ENCODE results near the gene NTNG2. TPM values are rescaled to one million over a fixed set of nuclear protein-coding genes. Genes with fewer than 3 reads are reported as not detected.

Gene NTNG2
- total and polyA plus RNA-seq, 2 of the 13 experiments (the other 11 are each of a cell fraction or from before 2014, with no cell fraction given) = 0.02 to 0.36 TPM

DNA sequence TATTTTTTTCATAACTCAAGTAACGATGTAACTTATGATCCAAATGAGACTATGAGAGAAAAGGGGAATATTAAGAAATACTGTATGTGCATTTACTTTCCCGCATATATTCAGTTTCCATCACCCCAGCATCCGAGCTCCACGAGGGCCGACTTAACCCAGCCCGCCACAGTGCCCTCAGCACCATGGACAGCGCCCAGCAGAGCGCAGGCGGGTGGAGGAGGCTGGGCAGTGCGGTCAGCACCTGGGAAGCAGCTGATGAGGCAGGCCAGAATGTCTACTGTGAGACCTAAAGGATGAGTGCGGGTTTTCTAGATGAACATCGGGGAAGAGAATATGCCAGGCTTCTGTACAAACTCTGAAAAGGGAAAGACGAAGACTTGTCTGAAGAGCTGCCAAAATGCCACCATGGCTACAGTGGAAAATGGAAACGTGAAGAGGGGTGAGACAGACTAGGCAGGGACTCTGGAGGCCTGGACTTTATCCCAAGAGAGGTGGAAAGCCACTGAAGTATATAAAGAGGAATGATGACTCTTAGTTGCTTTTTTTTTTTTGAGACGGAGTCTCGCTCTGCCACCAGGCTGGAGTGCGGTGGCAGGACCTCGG lies 47.7 kb upstream of the NTNG2 start (continued):
- TF ChIP-seq, protein P1, sequence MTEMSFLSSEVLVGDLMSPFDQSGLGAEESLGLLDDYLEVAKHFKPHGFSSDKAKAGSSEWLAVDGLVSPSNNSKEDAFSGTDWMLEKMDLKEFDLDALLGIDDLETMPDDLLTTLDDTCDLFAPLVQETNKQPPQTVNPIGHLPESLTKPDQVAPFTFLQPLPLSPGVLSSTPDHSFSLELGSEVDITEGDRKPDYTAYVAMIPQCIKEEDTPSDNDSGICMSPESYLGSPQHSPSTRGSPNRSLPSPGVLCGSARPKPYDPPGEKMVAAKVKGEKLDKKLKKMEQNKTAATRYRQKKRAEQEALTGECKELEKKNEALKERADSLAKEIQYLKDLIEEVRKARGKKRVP (CRISPR knock-in tag; IDR thresholded peaks at IDR 0.05) = peak in 1 of 2 experiments; percentile 85; a peak in 2 of 4 replicates
- TF ChIP-seq FOXA1 (IDR thresholded peaks at IDR 0.05) (no peak), FOXA1 (CRISPR knock-in tag; IDR thresholded peaks at IDR 0.05) (0 out of 2 replicates have a peak, but pooled peaks have one; percentile 13), ZBTB7B (CRISPR knock-in tag; IDR thresholded peaks at IDR 0.05) (peak; percentile 76), ZKSCAN5 (CRISPR knock-in tag; IDR thresholded peaks at IDR 0.05) (peak; percentile 79; the same call in 1 of the 2 replicates), NCOA5 (CRISPR knock-in tag; IDR thresholded peaks at IDR 0.05) (no peak), STAG1 (CRISPR knock-in tag; IDR thresholded peaks at IDR 0.05) (peak; percentile 31; the same call in 1 of the 2 replicates), PCBP1 (IDR thresholded peaks at IDR 0.05; ENCODE audit: borderline replicate concordance, low read depth, low read length) (no peak), ZNF605 (CRISPR knock-in tag; IDR thresholded peaks at IDR 0.05) (peak; percentile 97), GATAD1 (CRISPR knock-in tag; IDR thresholded peaks at IDR 0.05) (peak; percentile 86), PHB2 (IDR thresholded peaks at IDR 0.05; ENCODE audit: partially characterized antibody) (no peak), NR1H2 (CRISPR knock-in tag; IDR thresholded peaks at IDR 0.05; ENCODE audit: borderline replicate concordance, low read depth) (peak; percentile 82; the same call in 1 of the 2 replicates), GTF3A (CRISPR knock-in tag; conservative IDR thresholded peaks at IDR 0.05) (no peak), ZNF430 (CRISPR knock-in tag; IDR thresholded peaks at IDR 0.05) (peak; percentile 99), ZNF350 (CRISPR knock-in tag; IDR thresholded peaks at IDR 0.05; ENCODE audit: borderline replicate concordance, low read depth) (peak; percentile 84), RNF2 (conservative IDR thresholded peaks at IDR 0.05; ENCODE audit: low read depth) (no peak), CREM (IDR thresholded peaks at IDR 0.05) (no peak), CREM (CRISPR knock-in tag; IDR thresholded peaks at IDR 0.05) (no peak)
- TF ChIP-seq, protein P2, sequence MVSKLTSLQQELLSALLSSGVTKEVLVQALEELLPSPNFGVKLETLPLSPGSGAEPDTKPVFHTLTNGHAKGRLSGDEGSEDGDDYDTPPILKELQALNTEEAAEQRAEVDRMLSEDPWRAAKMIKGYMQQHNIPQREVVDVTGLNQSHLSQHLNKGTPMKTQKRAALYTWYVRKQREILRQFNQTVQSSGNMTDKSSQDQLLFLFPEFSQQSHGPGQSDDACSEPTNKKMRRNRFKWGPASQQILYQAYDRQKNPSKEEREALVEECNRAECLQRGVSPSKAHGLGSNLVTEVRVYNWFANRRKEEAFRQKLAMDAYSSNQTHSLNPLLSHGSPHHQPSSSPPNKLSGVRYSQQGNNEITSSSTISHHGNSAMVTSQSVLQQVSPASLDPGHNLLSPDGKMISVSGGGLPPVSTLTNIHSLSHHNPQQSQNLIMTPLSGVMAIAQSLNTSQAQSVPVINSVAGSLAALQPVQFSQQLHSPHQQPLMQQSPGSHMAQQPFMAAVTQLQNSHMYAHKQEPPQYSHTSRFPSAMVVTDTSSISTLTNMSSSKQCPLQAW (CRISPR knock-in tag; IDR thresholded peaks at IDR 0.05) = peak; percentile 85; the same call in 1 of the 2 replicates
- TF ChIP-seq, protein P3, sequence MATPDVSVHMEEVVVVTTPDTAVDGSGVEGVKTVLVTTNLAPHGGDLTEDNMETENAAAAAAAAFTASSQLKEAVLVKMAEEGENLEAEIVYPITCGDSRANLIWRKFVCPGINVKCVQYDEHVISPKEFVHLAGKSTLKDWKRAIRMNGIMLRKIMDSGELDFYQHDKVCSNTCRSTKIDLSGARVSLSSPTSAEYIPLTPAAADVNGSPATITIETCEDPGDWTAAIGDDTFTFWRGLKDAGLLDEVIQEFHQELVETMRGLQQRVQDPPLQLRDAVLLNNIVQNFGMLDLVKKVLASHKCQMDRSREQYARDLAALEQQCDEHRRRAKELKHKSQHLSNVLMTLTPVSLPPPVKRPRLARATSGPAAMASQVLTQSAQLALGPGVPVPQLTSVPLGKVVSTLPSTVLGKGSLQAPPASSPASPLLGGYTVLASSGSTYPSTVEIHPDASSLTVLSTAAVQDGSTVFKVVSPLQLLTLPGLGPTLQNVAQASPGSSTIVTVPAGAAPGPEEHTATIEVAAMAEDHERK (CRISPR knock-in tag; IDR thresholded peaks at IDR 0.05; ENCODE audit: low read depth) = peak; percentile 19; the same call in 1 of the 2 replicates
- TF ChIP-seq, protein P4, sequence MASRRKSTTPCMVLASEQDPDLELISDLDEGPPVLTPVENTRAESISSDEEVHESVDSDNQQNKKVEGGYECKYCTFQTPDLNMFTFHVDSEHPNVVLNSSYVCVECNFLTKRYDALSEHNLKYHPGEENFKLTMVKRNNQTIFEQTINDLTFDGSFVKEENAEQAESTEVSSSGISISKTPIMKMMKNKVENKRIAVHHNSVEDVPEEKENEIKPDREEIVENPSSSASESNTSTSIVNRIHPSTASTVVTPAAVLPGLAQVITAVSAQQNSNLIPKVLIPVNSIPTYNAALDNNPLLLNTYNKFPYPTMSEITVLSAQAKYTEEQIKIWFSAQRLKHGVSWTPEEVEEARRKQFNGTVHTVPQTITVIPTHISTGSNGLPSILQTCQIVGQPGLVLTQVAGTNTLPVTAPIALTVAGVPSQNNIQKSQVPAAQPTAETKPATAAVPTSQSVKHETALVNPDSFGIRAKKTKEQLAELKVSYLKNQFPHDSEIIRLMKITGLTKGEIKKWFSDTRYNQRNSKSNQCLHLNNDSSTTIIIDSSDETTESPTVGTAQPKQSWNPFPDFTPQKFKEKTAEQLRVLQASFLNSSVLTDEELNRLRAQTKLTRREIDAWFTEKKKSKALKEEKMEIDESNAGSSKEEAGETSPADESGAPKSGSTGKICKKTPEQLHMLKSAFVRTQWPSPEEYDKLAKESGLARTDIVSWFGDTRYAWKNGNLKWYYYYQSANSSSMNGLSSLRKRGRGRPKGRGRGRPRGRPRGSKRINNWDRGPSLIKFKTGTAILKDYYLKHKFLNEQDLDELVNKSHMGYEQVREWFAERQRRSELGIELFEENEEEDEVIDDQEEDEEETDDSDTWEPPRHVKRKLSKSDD (CRISPR knock-in tag; IDR thresholded peaks at IDR 0.05; ENCODE audit: low read depth) = peak; percentile 93; the same call in 1 of the 2 replicates
- TF ChIP-seq, protein P5, sequence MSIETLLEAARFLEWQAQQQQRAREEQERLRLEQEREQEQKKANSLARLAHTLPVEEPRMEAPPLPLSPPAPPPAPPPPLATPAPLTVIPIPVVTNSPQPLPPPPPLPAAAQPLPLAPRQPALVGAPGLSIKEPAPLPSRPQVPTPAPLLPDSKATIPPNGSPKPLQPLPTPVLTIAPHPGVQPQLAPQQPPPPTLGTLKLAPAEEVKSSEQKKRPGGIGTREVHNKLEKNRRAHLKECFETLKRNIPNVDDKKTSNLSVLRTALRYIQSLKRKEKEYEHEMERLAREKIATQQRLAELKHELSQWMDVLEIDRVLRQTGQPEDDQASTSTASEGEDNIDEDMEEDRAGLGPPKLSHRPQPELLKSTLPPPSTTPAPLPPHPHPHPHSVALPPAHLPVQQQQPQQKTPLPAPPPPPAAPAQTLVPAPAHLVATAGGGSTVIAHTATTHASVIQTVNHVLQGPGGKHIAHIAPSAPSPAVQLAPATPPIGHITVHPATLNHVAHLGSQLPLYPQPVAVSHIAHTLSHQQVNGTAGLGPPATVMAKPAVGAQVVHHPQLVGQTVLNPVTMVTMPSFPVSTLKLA (IDR thresholded peaks at IDR 0.05) = no peak

Data from HepG2 (cell line).